ENCODE measurements around the gene MAGI3. TPM values are rescaled to one million over a fixed set of nuclear protein-coding genes. Genes with fewer than 3 reads are reported as not detected.

Gene MAGI3
- total and polyA plus RNA-seq, 8 donors, result 27.4 to 62.2 (median 36.3) TPM

DNA sequence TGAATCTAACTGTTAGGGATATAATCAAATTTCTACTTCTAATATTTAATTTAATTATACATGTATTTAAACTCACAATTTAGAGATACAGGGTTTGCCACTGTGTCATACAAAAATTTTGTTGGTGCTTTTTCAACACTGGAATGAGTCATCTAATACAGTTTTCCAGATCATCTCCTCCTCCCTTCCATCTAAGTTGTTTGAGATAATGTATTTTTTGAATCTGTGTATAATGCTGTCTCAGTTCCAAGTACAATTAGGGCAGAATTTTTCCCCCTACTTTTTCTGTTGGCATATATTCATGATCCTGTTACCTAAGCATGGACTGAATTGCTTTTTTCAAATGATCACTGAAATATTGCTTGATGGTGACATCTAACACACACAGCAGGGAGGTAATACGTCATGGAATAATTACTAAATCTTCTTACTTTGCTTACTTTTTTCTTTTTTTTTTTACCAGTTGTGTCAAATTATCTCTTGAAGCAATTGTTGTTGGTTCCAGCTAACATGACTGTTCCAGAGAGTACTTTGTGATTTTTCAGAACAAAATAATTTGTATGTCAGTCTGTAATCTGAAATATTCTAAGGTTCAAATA lies 146.0 kb downstream of the MAGI3 start:
- no peak for ATAC-seq
- no peak for DNase-seq
- intact Hi-C loops (cut with DNase I), result no loop called here
- Histone ChIP-seq H3K4me3 (no peak overlapping the region), H3K36me3 (no peaks in the 10 kb centered on the region), H3K27me3 (no peaks in the 10 kb centered on the region), H3K27ac (no peak overlapping the region), H3K9me3 (no peaks in the 10 kb centered on the region), H3K4me1 (no peaks in the 10 kb centered on the region)
- TF ChIP-seq, protein P1, sequence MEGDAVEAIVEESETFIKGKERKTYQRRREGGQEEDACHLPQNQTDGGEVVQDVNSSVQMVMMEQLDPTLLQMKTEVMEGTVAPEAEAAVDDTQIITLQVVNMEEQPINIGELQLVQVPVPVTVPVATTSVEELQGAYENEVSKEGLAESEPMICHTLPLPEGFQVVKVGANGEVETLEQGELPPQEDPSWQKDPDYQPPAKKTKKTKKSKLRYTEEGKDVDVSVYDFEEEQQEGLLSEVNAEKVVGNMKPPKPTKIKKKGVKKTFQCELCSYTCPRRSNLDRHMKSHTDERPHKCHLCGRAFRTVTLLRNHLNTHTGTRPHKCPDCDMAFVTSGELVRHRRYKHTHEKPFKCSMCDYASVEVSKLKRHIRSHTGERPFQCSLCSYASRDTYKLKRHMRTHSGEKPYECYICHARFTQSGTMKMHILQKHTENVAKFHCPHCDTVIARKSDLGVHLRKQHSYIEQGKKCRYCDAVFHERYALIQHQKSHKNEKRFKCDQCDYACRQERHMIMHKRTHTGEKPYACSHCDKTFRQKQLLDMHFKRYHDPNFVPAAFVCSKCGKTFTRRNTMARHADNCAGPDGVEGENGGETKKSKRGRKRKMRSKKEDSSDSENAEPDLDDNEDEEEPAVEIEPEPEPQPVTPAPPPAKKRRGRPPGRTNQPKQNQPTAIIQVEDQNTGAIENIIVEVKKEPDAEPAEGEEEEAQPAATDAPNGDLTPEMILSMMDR (IDR thresholded peaks at IDR 0.05), result no peak

DNA sequence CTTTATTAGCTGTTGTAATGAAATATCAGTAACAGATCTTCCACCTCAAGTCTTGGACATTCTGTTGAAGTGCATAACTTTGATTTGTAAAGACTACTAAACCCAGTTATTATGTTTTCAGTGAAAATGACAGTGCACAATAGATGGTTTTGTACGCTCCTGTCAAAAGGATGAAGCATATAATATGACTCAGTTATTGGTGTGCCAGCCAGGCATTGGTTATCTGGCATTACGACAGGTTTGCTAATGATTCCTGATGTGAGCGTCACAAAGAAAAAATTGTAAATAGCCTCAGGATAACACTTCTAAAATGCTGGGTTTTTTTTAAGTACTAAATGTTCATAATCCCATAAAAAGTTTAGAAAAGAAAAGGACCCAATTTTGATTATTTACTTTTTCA lies 147.9 kb downstream of the MAGI3 start:
- TF ChIP-seq, protein P1 (IDR thresholded peaks at IDR 0.05), result no peak
- Histone ChIP-seq H3K4me1 (no peaks in the 10 kb centered on the region), H3K27ac (no peak overlapping the region), H3K4me3 (no peak overlapping the region), H3K27me3 (no peaks in the 10 kb centered on the region), H3K36me3 (no peaks in the 10 kb centered on the region), H3K9me3 (no peaks in the 10 kb centered on the region)
- DNase-seq, result no peak
- ATAC-seq, result no peak
- intact Hi-C loops (cut with DNase I), result no loop called here

DNA sequence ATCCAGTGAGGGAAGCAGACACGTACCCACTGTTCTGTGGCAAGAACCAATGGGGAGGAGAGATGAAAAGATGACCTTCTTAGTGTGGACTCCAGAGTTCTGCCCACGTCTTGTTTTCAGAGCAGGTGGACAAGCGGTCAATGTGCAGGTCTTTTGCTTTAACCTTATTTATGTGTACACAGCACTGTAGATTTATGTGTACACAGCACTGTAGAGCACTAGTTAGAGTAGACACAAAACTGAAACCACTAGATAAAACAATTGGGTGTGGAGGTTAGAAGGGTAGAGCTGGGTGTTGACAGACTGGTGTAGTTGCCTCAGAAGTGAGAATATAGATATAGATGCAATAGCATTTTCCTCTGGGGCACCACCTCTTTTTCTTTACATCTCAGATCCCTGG lies 150.0 kb downstream of the MAGI3 start:
- Histone ChIP-seq H3K4me3 (no peak overlapping the region), H3K9me3 (no peaks in the 10 kb centered on the region), H3K27ac (no peak overlapping the region), H3K36me3 (no peaks in the 10 kb centered on the region), H3K27me3 (no peaks in the 10 kb centered on the region), H3K4me1 (no peaks in the 10 kb centered on the region)
- peak; percentile 83 for ATAC-seq
- DNase-seq, result no peak
- TF ChIP-seq, protein P1 (IDR thresholded peaks at IDR 0.05), result no peak
- intact Hi-C loops (cut with DNase I), result no loop called here

DNA sequence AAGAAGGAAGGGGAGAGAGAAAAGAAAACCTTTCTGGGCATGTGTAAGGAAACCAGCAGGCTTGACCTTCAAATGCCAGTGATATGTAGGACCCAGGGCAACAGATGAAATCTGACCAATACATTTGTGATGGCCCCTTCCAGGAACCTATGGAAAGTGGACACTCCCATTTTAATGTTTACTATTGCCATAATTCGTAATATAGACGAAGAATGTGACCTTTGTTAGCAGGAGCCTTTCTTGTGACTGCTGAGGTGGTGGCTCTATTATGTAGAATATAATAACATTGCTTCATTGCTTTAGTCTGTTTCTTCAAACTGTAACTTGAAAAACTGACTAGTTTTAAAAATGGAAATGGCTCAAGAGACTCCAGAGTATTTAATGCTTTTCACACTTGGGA lies 150.8 kb downstream of the MAGI3 start:
- no peak overlapping the region for H3K4me3 ChIP-seq
- no peak for DNase-seq
- no peaks in the 10 kb centered on the region for H3K27me3 ChIP-seq
- H3K36me3 ChIP-seq, result no peaks in the 10 kb centered on the region
- ATAC-seq, result no peak
- H3K4me1 ChIP-seq, result no peaks in the 10 kb centered on the region
- H3K27ac ChIP-seq, result no peak overlapping the region
- H3K9me3 ChIP-seq, result no peaks in the 10 kb centered on the region
- TF ChIP-seq, protein P1 (IDR thresholded peaks at IDR 0.05), result no peak
- intact Hi-C loops (cut with DNase I), result no loop called here

DNA sequence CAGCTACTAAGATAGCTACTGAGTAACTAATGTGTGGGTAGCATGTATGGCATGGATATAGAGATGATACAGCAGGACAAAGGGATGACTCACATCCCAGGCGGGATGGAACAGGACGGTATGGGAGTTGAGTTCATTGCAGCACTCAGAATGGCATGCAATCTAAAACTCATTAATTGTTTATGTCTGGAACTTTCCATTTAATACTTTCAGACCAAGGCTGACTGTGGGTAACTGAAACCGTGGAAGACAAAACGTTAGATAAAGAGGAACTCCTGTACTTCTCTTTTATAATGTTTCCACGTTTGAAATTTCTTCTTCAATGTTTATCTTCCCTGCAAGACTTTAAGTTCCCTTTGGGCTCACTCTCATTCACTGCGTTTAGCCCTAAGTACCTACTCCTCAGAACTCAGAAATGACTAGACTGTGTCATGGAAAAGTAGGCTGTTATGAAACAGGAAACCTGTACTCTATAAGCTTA lies 151.9 kb downstream of the MAGI3 start:
- peak; percentile 29 for ATAC-seq
- no peak for DNase-seq
- Histone ChIP-seq H3K4me1 (no peaks in the 10 kb centered on the region), H3K27ac (no peak overlapping the region), H3K4me3 (no peak overlapping the region), H3K27me3 (no peaks in the 10 kb centered on the region), H3K9me3 (no peaks in the 10 kb centered on the region), H3K36me3 (no peaks in the 10 kb centered on the region)
- TF ChIP-seq, protein P1 (IDR thresholded peaks at IDR 0.05), result no peak
- intact Hi-C loops (cut with DNase I), result no loop called here
